Measurements from ENCODE around the gene DNAJC18. TPM values are rescaled to one million over a fixed set of nuclear protein-coding genes. Genes with fewer than 3 reads are reported as not detected.

Gene DNAJC18
- total RNA-seq, 1 donor from 2014 or later = 9.8 TPM

- intact Hi-C loops (cut with micrococcal nuclease) = loop anchor here (10.0 kb wide), 2 partner anchors 768 to 942 kb away; partner anchors contain the start of genes CYSTM1 and EGR1
Measured at GRCh38 chr5:139406963-139407362, 32.4 kb downstream of the DNAJC18 start.

- intact Hi-C loops (cut with micrococcal nuclease) = loop anchor here (1.0 to 10.0 kb wide), 10 partner anchors 10 to 998 kb away; partner anchors contain the start of genes ANKHD1, CYSTM1, DNAJC18 and EGR1
Measured at GRCh38 chr5:139404484-139404840, 34.9 kb downstream of the DNAJC18 start.

- intact Hi-C loops (cut with micrococcal nuclease) = loop anchor here (1.0 to 10.0 kb wide), 10 partner anchors 10 to 998 kb away; partner anchors contain the start of genes ANKHD1, CYSTM1, DNAJC18 and EGR1
Measured at GRCh38 chr5:139403787-139404483, 35.4 kb downstream of the DNAJC18 start, which contains the start of gene SPATA24. TSS of gene SPATA24 (minus strand) at chr5:139404089. CDS start at chr5:139404060, 29 bp downstream.

- intact Hi-C loops (cut with micrococcal nuclease) = loop anchor here (5.0 to 10.0 kb wide), 5 partner anchors 771 to 999 kb away; partner anchors contain the start of genes ANKHD1, CYSTM1, EGR1 and ETF1
Measured at GRCh38 chr5:139403418-139403786, 35.9 kb downstream of the DNAJC18 start.

GRCh38 chr5:139402561-139403158, 36.7 kb downstream of the DNAJC18 start:
- intact Hi-C loops (cut with micrococcal nuclease) = loop anchor here (5.0 to 10.0 kb wide), 5 partner anchors 772 to 1000 kb away; partner anchors contain the start of genes ANKHD1, CYSTM1, EGR1 and ETF1

GRCh38 chr5:139401546-139401945, 37.8 kb downstream of the DNAJC18 start:
- intact Hi-C loops (cut with micrococcal nuclease) = loop anchor here (5.0 to 10.0 kb wide), 5 partner anchors 773 to 1001 kb away; partner anchors contain the start of genes ANKHD1, CYSTM1, EGR1 and ETF1

- intact Hi-C loops (cut with micrococcal nuclease) = loop anchor here (5.0 to 10.0 kb wide), 6 partner anchors 745 to 1003 kb away; partner anchors contain the start of genes ANKHD1, CYSTM1, EGR1 and ETF1
Measured at GRCh38 chr5:139399501-139400121, 39.7 kb downstream of the DNAJC18 start.

GRCh38 chr5:139397921-139398320, 41.4 kb downstream of the DNAJC18 start:
- intact Hi-C loops (cut with micrococcal nuclease) = loop anchor here (10.0 kb wide), 1 partner anchor 743 kb away; no protein-coding TSS in a partner anchor

GRCh38 chr5:139396691-139397090, 42.6 kb downstream of the DNAJC18 start:
- intact Hi-C loops (cut with micrococcal nuclease) = loop anchor here (10.0 kb wide), 1 partner anchor 742 kb away; no protein-coding TSS in a partner anchor

- intact Hi-C loops (cut with micrococcal nuclease) = loop anchor here (10.0 kb wide), 1 partner anchor 741 kb away; no protein-coding TSS in a partner anchor
Measured at GRCh38 chr5:139395844-139396640, 43.3 kb downstream of the DNAJC18 start.

- intact Hi-C loops (cut with micrococcal nuclease) = loop anchor here (5.0 to 10.0 kb wide), 3 partner anchors 123 to 740 kb away; partner anchors contain the start of gene SIL1
Measured at GRCh38 chr5:139394654-139395566, 44.4 kb downstream of the DNAJC18 start, which contains the start of gene PROB1. TSS of gene PROB1 (minus strand) at chr5:139395104. CDS start at chr5:139395081, 23 bp downstream.

- intact Hi-C loops (cut with micrococcal nuclease) = loop anchor here (5.0 to 10.0 kb wide), 3 partner anchors 122 to 739 kb away; partner anchors contain the start of gene SIL1
Measured at GRCh38 chr5:139394123-139394653, 45.1 kb downstream of the DNAJC18 start.

- intact Hi-C loops (cut with micrococcal nuclease) = loop anchor here (2.0 to 10.0 kb wide), 5 partner anchors 101 to 739 kb away; partner anchors contain the start of genes MATR3, SIL1 and UBE2D2
Measured at GRCh38 chr5:139393497-139394122, 45.7 kb downstream of the DNAJC18 start.

- intact Hi-C loops (cut with micrococcal nuclease) = loop anchor here (1.0 to 10.0 kb wide), 7 partner anchors 11 to 738 kb away; partner anchors contain the start of genes MATR3, PAIP2, SIL1 and SPATA24
Measured at GRCh38 chr5:139392678-139393496, 46.4 kb downstream of the DNAJC18 start.

- intact Hi-C loops (cut with micrococcal nuclease) = loop anchor here (1.0 to 10.0 kb wide), 7 partner anchors 12 to 738 kb away; partner anchors contain the start of genes MATR3, PAIP2, SIL1 and SPATA24
Measured at GRCh38 chr5:139392324-139392677, 47.0 kb downstream of the DNAJC18 start.

- intact Hi-C loops (cut with micrococcal nuclease) = loop anchor here (1.0 to 10.0 kb wide), 7 partner anchors 13 to 737 kb away; partner anchors contain the start of genes MATR3, PAIP2, SIL1 and SPATA24
Measured at GRCh38 chr5:139391570-139392323, 47.6 kb downstream of the DNAJC18 start.
